SU-DHL-6 (cell line): ENCODE results near the gene TMEM45B.
"Not testable (repeated sequence)": the region's sequence is repeated elsewhere in the genome, so short reads cannot be mapped to it uniquely, and the experiment has no call there.

Experiments
- H2AFZ ChIP-seq: fragments of 200-600 bp; sonication (generic); 2 replicates; pipeline ENCODE4 v1.6.1; 2014; ENCODE audit warnings: low read depth, mild to moderate bottlenecking, moderate library complexity, mixed read lengths, antibody characterized with exemption, low read length; ENCODE audit not compliant: severe bottlenecking
- H3F3A ChIP-seq: fragments of 200-600 bp; shearing (Covaris generic); 2 replicates; pipeline ENCODE4 v1.6.0; 2016; ENCODE audit warnings: antibody characterized with exemption, mild to moderate bottlenecking; ENCODE audit not compliant: insufficient read depth
- H3K27ac ChIP-seq: fragments of 200-600 bp; sonication (generic); 2 replicates; pipeline ENCODE4 v1.5.1; 2016; ENCODE audit warnings: low read depth, mild to moderate bottlenecking, low read length, moderate library complexity, mixed read lengths
- H3K27me3 ChIP-seq: fragments of 200-600 bp; sonication (generic), shearing (Covaris generic); 2 replicates; pipeline ENCODE4 v1.6.0; 2014; ENCODE audit warnings: mild to moderate bottlenecking, low read length
- H3K36me3 ChIP-seq: fragments of 200-600 bp; sonication (generic); 2 replicates; pipeline ENCODE4 v1.6.1; 2014; ENCODE audit warnings: mild to moderate bottlenecking, low read length, mixed read lengths
- H3K4me2 ChIP-seq: fragments of 300-600, 200-600 bp; shearing (Covaris generic), sonication (generic); 2 replicates; pipeline ENCODE4 v1.6.0; 2014; ENCODE audit warnings: low read length, low read depth, mild to moderate bottlenecking; ENCODE audit not compliant: poor library complexity, severe bottlenecking
- H3K4me3 ChIP-seq: fragments of 200-600 bp; sonication (generic); 2 replicates; pipeline ENCODE4 v1.5.1; 2014; ENCODE audit warnings: antibody characterized with exemption, low read length, mild to moderate bottlenecking, mixed read lengths; ENCODE audit not compliant: insufficient read depth, poor library complexity, severe bottlenecking
- H3K79me2 ChIP-seq: fragments of 200-600 bp; sonication (generic); 2 replicates; pipeline ENCODE4 v1.6.1; 2014; ENCODE audit warnings: mild to moderate bottlenecking, low read length, moderate library complexity; ENCODE audit not compliant: insufficient read depth
- H3K9ac ChIP-seq: fragments of 200-600 bp; sonication (generic); 2 replicates; pipeline ENCODE4 v1.7.0; 2014; ENCODE audit warnings: mild to moderate bottlenecking, low read length
- H3K9me2 ChIP-seq: fragments of 200-600 bp; sonication (generic); replicated peaks from 2 replicates; pipeline ENCODE4 v1.6.1; 2014; ENCODE audit warnings: low read length; ENCODE audit not compliant: insufficient read depth
- H3K9me3 ChIP-seq: fragments of 200-600 bp; sonication (generic); 2 replicates; pipeline ENCODE4 v1.6.1; 2014; ENCODE audit warnings: low read length, mixed read lengths; ENCODE audit not compliant: insufficient read depth
- H4K20me1 ChIP-seq: fragments of 200-600 bp; sonication (generic); 2 replicates; pipeline ENCODE4 v1.6.1; 2014; ENCODE audit warnings: low read depth, mild to moderate bottlenecking, antibody characterized with exemption, low read length, moderate library complexity, mixed read lengths
- CTCF ChIP-seq: fragments of 200-600 bp; sonication (generic); IDR thresholded peaks from one replicate; pipeline ENCODE4 v1.5.1; 2017; ENCODE audit warnings: antibody characterized with exemption, mild to moderate bottlenecking, low read length, moderate library complexity; ENCODE audit not compliant: insufficient read depth, poor library complexity, severe bottlenecking
- EZH2phosphoT487 ChIP-seq: fragments of 200-600 bp; sonication (generic), shearing (Covaris generic); conservative IDR thresholded peaks from 2 replicates; pipeline ENCODE4 v1.6.1; 2018; ENCODE audit warnings: mild to moderate bottlenecking, antibody characterized with exemption, low read length, moderate library complexity, mixed read lengths

Gene TMEM45B

GRCh38 chr11:129819237-129819636 is 3.6 kb downstream of the TMEM45B start:
- no peaks in the 10 kb centered on the region for H4K20me1 ChIP-seq

DNA sequence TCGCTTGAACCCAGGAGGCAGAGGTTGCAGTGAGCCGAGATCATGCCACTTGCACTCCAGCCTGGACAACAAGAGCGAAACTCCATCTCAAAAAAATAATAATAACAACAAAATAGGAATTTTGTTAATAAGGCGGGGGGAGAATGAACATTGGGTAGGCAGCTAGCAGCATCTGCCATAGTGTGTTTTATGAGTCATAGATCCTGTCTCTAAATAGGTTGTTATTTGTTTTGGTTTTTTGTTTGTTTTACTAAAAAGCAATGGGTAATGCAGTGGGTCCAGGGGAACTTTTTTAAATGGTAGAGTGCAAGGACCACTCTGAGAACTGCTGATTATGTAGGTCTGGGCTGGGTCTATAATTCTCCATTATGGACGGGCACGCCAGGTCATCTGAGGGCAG is 4.6 kb downstream of the TMEM45B start:
- H3K36me3 ChIP-seq = not testable (repeated sequence)

More at GRCh38 chr11:129819237-129819636, 3.6 kb downstream of the TMEM45B start:
- Histone ChIP-seq H3K36me3 (no peaks in the 10 kb centered on the region), H2AFZ (no peak overlapping the region), H3K9me2 (no peaks in the 10 kb centered on the region), H3K4me2 (no peak overlapping the region), H3K4me3 (no peak overlapping the region), H3K9me3 (no peaks in the 10 kb centered on the region), H3K79me2 (no peaks in the 10 kb centered on the region), H3K27ac (no peak overlapping the region), H3K9ac (no peak overlapping the region), H3F3A (no peaks in the 10 kb centered on the region), H3K27me3 (no peaks in the 10 kb centered on the region)
- TF ChIP-seq EZH2phosphoT487 (no peak), CTCF (no peak)

DNA sequence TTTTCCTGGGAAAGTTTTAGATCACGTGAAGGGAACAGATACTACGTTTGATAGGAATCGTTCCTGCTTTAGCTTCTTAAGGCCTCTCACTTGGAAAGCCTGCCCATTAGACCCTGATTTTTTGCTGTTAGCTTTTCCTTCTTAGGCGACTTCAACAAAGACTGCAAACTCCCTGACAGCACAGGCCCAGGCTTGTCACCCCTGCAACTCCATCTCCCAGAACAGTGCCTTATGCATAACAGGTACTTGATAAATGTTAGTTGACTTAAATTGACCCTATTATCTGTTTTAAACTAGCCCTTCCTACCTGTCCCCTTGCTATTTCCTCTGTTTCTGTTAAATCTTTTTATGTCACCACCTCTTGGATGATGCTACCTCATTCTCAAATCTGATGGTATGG is 7.6 kb downstream of the TMEM45B start:
- not testable (repeated sequence) for H3K4me2 ChIP-seq, H3K9me3 ChIP-seq, H3K36me3 ChIP-seq, H3K9ac ChIP-seq, H3F3A ChIP-seq, H4K20me1 ChIP-seq, H3K27me3 ChIP-seq, H3K4me3 ChIP-seq, H3K27ac ChIP-seq, H2AFZ ChIP-seq, H3K79me2 ChIP-seq, H3K9me2 ChIP-seq

More for the DNA sequence above, 4.6 kb downstream of the TMEM45B start:
- not testable (repeated sequence) for H3F3A ChIP-seq, H4K20me1 ChIP-seq, H3K27ac ChIP-seq, H3K4me2 ChIP-seq, H2AFZ ChIP-seq, H3K9me3 ChIP-seq, H3K27me3 ChIP-seq, H3K79me2 ChIP-seq, H3K9ac ChIP-seq, H3K4me3 ChIP-seq, H3K9me2 ChIP-seq

DNA sequence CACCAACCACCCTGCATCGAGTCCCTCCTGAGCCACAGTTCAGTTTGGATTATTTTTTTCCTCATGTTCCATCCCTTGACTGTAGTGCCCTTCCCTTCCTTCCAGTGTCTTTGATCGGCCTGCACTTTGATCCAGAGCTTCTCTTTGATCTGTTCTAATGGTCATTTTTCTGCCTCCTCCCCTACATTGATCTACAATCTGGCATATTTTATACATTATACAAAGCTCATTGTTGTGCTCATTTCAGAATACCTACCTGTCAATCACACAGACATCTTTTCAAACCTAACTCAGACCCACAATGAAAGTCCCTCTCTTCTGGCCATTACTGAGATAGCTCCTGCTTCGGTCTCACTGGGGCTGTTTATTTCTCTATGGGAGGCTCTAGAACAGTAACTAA is 8.2 kb downstream of the TMEM45B start:
- not testable (repeated sequence) for H3K36me3 ChIP-seq, H3K79me2 ChIP-seq, H3F3A ChIP-seq, H3K4me3 ChIP-seq, H2AFZ ChIP-seq, H3K9me3 ChIP-seq, H3K27ac ChIP-seq, H3K27me3 ChIP-seq, H3K9me2 ChIP-seq, H3K4me2 ChIP-seq, H4K20me1 ChIP-seq, H3K9ac ChIP-seq

- H2AFZ ChIP-seq = no peak overlapping the region
- H3K4me3 ChIP-seq = no peak overlapping the region
- TF ChIP-seq EZH2phosphoT487 = no peak
- no peak for TF ChIP-seq CTCF
- no peaks in the 10 kb centered on the region for H3F3A ChIP-seq
- no peak overlapping the region for H3K9ac ChIP-seq
- H3K4me2 ChIP-seq = no peak overlapping the region
- H3K79me2 ChIP-seq = no peaks in the 10 kb centered on the region
- no peak overlapping the region for H3K27ac ChIP-seq
- no peaks in the 10 kb centered on the region for H3K9me2 ChIP-seq
- no peaks in the 10 kb centered on the region for H3K27me3 ChIP-seq
- no peaks in the 10 kb centered on the region for H3K36me3 ChIP-seq
- H3K9me3 ChIP-seq = no peaks in the 10 kb centered on the region
- H4K20me1 ChIP-seq = no peaks in the 10 kb centered on the region
Measured at GRCh38 chr11:129825380-129825779, 9.7 kb downstream of the TMEM45B start.
